GM12864 (cell line): ENCODE measurements around the gene ZNF385D.

Source experiments
- DNase-seq: peaks from one replicate; pipeline ENCODE4 v3.0.0-alpha.2; 2011; ENCODE audit warnings: low read depth
- H3K4me3 ChIP-seq: 2 replicates; pipeline ENCODE4 v1.5.1; 2011; ENCODE audit warnings: mild to moderate bottlenecking, low read depth, low read length, control low read depth
- TF ChIP-seq, protein P1 (sequence below): IDR thresholded peaks from 2 replicates; pipeline ENCODE4 v1.5.1; 2011; ENCODE audit warnings: low read depth, mild to moderate bottlenecking, moderate library complexity, low read length, control low read depth, inconsistent platforms; ENCODE audit errors: missing control alignments

The ZNF385D gene

GRCh38 chr3:21718943-21719591, 31.9 kb downstream of the ZNF385D start:
- TF ChIP-seq, protein P1, sequence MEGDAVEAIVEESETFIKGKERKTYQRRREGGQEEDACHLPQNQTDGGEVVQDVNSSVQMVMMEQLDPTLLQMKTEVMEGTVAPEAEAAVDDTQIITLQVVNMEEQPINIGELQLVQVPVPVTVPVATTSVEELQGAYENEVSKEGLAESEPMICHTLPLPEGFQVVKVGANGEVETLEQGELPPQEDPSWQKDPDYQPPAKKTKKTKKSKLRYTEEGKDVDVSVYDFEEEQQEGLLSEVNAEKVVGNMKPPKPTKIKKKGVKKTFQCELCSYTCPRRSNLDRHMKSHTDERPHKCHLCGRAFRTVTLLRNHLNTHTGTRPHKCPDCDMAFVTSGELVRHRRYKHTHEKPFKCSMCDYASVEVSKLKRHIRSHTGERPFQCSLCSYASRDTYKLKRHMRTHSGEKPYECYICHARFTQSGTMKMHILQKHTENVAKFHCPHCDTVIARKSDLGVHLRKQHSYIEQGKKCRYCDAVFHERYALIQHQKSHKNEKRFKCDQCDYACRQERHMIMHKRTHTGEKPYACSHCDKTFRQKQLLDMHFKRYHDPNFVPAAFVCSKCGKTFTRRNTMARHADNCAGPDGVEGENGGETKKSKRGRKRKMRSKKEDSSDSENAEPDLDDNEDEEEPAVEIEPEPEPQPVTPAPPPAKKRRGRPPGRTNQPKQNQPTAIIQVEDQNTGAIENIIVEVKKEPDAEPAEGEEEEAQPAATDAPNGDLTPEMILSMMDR = no peak
- DNase-seq = no peak

GRCh38 chr3:21718161-21718765, 32.7 kb downstream of the ZNF385D start:
- DNase-seq = no peak
- no peak overlapping the region for H3K4me3 ChIP-seq
- TF ChIP-seq, protein P1 = no peak

More at GRCh38 chr3:21718943-21719591, 31.9 kb downstream of the ZNF385D start:
- no peak overlapping the region for H3K4me3 ChIP-seq

- no peak for DNase-seq
- no peak overlapping the region for H3K4me3 ChIP-seq
- TF ChIP-seq, protein P1 = no peak
Observed at GRCh38 chr3:21715662-21716061, 35.3 kb downstream of the ZNF385D start.

DNA sequence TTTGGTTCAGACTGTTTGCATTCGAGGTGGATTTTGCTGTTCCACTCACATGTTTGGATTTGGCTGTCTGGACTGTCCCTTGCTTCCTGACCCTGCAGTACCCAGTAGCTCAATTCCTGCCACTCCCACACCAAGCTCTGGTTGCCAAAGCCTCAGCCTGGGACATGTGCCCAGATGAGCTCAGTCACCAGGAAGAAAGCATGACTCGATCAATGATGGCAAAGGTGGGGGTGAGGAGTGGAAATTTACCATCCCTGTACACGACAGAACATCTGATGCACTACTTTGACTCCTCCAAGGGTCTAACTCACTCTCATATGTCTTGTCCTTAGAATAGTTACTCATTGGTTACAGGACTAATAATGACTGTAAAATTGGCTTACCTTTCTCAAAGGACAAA, 45.2 kb downstream of the ZNF385D start:
- TF ChIP-seq, protein P1 = no peak
- no peak for DNase-seq
- H3K4me3 ChIP-seq = no peak overlapping the region

- no peak overlapping the region for H3K4me3 ChIP-seq
- TF ChIP-seq, protein P1 = no peak
- DNase-seq = no peak
Observed at GRCh38 chr3:21704796-21705195, 46.2 kb downstream of the ZNF385D start.

DNA sequence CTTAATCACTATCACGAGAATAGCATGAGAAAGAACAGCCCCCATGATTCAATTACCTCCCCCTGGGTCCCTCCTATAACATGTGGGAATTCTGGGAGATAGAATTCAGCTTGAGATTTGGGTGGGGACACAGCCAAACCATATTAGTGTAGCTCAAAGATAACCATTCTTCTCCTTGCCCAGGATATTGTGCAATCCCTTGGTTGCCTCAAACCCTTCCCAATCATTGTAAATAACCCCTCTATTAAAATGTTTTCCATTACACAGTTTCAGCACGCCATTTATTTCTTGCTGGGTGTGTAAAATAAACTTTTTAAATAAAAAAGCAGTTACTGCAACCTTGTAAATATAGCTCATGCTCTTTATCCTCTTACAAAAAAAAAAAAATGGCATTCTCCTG, 47.7 kb downstream of the ZNF385D start:
- no peak for DNase-seq
- H3K4me3 ChIP-seq = no peak overlapping the region
- TF ChIP-seq, protein P1 = no peak

GRCh38 chr3:21697707-21698106, 53.3 kb downstream of the ZNF385D start:
- TF ChIP-seq, protein P1 = no peak
- no peak for DNase-seq
- no peak overlapping the region for H3K4me3 ChIP-seq
